ENCODE results near the gene QRICH2. TPM values are rescaled to one million over a fixed set of nuclear protein-coding genes. Genes with fewer than 3 reads are reported as not detected.
"Not testable (repeated sequence)": the region's sequence is repeated elsewhere in the genome, so short reads cannot be mapped to it uniquely, and the experiment has no call there.

Gene QRICH2
- total RNA-seq, 1 donor from 2014 or later = 2.6 TPM

GRCh38 chr17:76241691-76242255 is 66.3 kb downstream of the QRICH2 start:
- ATAC-seq (ENCODE audit: poor library complexity) (no peak), DNase-seq (no peak)
- intact Hi-C loops (cut with DNase I) = no loop called here

DNA sequence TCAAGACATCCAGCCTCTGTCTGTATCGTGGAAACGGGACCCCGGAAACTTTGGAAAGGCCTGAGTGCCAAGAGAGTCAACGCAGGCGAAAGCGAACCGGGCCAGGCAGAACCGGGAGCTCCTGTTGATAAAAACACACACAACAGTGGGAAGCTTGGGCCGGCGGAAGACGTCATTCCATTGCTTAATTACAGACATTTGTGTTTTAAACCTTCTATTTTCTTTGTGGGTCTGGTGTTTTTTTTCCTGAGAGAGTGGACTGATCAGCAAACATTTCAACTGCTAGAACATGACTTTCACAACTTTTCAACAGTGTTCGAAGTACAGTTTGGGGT is 66.9 kb downstream of the QRICH2 start:
- peak; percentile 56 for DNase-seq
- intact Hi-C loops (cut with DNase I) = no loop called here
- ATAC-seq (ENCODE audit: poor library complexity) = peak; percentile 50

- peak; percentile 88 for ATAC-seq (ENCODE audit: poor library complexity)
- intact Hi-C loops (cut with DNase I) = no loop called here
- DNase-seq = peak; percentile 82
These were observed 67.4 kb downstream of the QRICH2 start, which contains the start of gene RNF157 for GRCh38 chr17:76240461-76241203. TSS of gene RNF157 (minus strand) at chr17:76240493. CDS start at chr17:76240240, 253 bp downstream.

GRCh38 chr17:76239538-76240274 is 68.4 kb downstream of the QRICH2 start:
- intact Hi-C loops (cut with DNase I) = no loop called here
- ATAC-seq (ENCODE audit: poor library complexity) (peak; percentile 22), DNase-seq (no peak)

DNA sequence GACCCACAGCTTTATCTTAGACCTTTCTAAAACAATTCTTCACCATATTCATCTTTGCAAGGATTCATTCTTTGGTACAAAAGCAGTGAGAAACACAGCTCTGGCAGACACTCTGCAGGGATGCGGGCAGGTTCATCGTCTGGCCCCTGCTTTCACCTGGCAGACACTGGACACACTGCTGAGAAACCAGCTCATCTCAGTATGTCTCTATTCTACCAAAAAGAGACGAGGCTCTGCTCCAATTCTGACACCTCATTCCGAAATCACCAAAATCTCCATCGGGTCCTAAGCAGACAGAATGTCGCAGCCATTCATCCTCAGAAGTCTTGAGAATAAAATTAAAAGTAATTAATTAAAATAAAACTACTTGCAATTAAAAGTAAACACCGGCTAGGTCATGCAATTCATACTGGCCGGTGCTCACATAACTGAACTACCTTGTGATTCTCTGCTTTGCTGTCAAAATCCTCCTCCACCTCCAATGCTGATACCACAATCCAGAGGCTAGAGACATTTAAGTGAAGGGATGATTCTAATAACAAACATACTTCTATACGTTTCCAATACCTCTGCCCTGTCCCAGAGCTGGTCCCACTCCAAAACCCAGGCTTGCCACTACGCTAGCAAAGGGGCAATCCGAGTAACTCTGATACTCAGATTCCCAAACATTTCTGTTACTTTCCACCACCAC is 69.1 kb downstream of the QRICH2 start:
- ATAC-seq (ENCODE audit: poor library complexity) (no peak), DNase-seq (no peak)
- intact Hi-C loops (cut with DNase I) = no loop called here

- no peak for DNase-seq
- intact Hi-C loops (cut with DNase I) = no loop called here
- ATAC-seq (ENCODE audit: poor library complexity) = no peak
These were observed 70.2 kb downstream of the QRICH2 start for GRCh38 chr17:76237859-76238313.

DNA sequence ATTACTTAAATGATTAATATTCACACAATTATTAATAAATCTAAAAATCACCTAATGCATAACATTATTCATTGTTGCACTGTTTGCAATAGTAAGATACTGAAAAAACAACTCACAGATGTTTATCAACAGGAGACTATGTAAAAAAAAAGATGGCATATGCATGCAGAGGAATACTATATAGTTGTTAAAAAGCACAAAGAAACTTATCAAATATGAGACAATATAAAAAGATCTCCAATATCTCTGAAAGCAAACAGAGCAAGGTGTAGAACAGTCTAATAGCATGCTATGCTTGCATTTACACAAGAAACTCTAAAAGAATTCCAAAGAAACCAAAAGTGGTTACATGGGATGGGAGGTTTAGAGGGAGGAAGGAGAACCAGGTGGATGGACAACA is 71.5 kb downstream of the QRICH2 start:
- intact Hi-C loops (cut with DNase I) = no loop called here
- no peak for DNase-seq
- ATAC-seq (ENCODE audit: poor library complexity) = no peak

DNA sequence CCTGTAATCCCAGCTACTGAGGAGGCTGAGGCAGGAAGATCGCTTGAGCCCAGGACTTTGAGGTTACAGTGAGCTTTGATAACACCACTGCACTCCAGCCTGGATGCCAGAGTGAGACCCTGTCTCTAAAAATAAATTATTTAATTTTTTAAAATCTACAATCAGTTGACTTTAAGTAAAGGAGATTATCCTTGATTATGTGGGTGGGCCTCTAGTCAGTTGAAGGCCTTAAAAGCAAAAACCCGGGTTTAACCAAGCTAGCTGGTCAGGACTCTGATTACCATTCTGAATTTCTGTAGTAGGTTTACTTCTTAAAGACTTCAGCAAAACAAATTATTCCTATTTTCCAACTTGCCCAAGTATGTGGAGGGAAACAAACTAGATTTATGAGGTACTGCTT is 72.2 kb downstream of the QRICH2 start:
- ATAC-seq (ENCODE audit: poor library complexity) (no peak), DNase-seq (no peak)

DNA sequence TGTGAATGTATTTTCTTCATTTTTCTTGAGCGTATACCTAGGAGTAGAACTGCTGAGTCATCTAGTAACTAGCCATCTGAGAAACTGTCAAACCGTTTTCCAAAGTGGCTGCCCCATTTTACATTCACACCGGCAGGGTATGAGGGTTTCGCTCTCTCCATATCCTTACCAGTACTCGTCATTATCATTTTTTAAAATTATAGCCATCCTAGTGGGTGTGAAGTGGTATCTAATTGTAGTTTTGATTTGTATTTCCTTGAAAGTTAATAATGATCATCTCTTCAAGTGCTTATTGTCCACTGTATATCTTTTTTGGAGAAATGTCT is 73.8 kb downstream of the QRICH2 start:
- no peak for DNase-seq
- intact Hi-C loops (cut with DNase I) = no loop called here
- no peak for ATAC-seq (ENCODE audit: poor library complexity)

More for the DNA sequence above, 72.2 kb downstream of the QRICH2 start:
- intact Hi-C loops (cut with DNase I) = no loop called here

DNA sequence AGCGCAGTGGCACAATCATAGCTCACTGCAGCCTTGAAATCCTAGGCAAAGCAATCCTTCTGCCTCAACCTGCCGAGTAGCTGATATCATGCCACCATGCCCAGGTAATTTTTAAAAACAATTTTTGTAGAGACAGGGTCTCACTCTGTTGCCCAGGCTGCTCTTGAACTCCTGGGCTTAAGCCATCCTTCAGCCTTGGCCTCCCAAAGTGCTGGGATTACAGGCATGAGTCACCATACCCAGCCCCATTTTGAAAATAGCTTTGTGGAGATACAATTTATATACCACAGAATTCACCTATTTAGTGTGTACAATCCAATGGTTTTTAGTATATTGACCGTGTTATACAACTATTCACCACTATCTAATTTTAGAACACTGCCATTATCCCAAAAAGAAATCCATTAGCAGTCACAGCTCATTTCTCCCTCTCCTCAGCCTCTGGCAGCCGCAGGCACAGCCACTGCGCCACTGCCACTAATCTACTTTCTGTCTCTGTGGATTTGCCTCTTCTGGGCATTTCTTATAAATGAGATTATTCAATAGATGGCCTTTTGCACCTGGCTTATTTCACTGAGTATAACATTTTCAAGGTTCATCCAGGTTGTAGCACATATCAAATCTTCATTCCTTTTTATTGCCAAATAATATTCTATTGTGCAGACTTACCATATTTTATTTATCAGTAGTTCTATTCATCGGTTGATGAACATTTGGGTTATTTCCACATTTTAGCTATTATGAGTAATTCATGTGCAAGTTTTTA is 74.3 kb downstream of the QRICH2 start:
- ATAC-seq (ENCODE audit: poor library complexity) (no peak), DNase-seq (no peak)
- intact Hi-C loops (cut with DNase I) = no loop called here

DNA sequence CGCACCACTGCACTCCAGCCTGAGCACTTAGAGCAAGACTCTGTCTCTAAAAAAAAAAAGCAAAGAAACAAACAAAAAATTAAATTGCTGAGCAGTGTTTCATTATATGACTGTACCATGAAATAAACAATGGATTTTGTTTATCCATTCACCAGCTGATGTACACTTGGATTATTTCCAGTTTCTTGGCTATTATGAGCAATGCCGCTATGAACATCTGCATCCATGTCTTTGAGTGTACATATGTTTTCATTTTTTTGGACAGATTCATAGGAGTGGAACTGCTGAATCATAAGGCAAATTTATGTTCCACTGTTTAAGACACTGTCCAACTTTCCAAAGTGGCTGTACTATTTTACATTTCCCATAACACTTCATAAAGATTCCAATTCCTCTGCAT is 75.7 kb downstream of the QRICH2 start:
- intact Hi-C loops (cut with DNase I) = no loop called here
- ATAC-seq (ENCODE audit: poor library complexity) = no peak
- DNase-seq = no peak

- intact Hi-C loops (cut with DNase I); ATAC-seq (ENCODE audit: poor library complexity); DNase-seq: not testable (repeated sequence)
These were observed 81.3 kb downstream of the QRICH2 start for GRCh38 chr17:76226749-76227148.

- ATAC-seq (ENCODE audit: poor library complexity); intact Hi-C loops (cut with DNase I); DNase-seq: not testable (repeated sequence)
These were observed 82.5 kb downstream of the QRICH2 start for GRCh38 chr17:76225373-76226086.

Other genes with a start within 250 kb of the QRICH2 start
- 57.9 TPM for gene SRP68, start 235.8 kb downstream of the QRICH2 start, total RNA-seq
- gene GALR2, start 233.5 kb downstream of the QRICH2 start, total RNA-seq = not detected
- gene ZACN, start 229.1 kb downstream of the QRICH2 start, total RNA-seq = not detected
- gene EXOC7, start 204.5 kb downstream of the QRICH2 start, total RNA-seq = 74.7 TPM
- not detected for gene FOXJ1, start 167.0 kb downstream of the QRICH2 start, total RNA-seq
- 18.5 TPM for gene RNF157, start 67.8 kb downstream of the QRICH2 start, total RNA-seq
- gene UBALD2, start 42.9 kb downstream of the QRICH2 start, total RNA-seq = 28.1 TPM
- gene PRPSAP1, start 45.6 kb upstream of the QRICH2 start, total RNA-seq = 31.9 TPM
- 2.0 TPM for gene SPHK1, start 76.3 kb upstream of the QRICH2 start, total RNA-seq
- 35.9 TPM for gene UBE2O, start 144.9 kb upstream of the QRICH2 start, total RNA-seq
- not detected for gene AANAT, start 159.3 kb upstream of the QRICH2 start, total RNA-seq
- 15.4 TPM for gene RHBDF2, start 193.1 kb upstream of the QRICH2 start, total RNA-seq
- gene CYGB, start 229.4 kb upstream of the QRICH2 start, total RNA-seq = 34.2 TPM
- 4.0 TPM for gene PRCD, start 231.8 kb upstream of the QRICH2 start, total RNA-seq

Measured in Right ventricle myocardium superior (tissue), 1 donor.